GM19324 (cell line): ENCODE results near the gene POLD2.

ENCODE experiments used
- ATAC-seq: cut with Tn5 transposase; IDR thresholded peaks from one replicate; pipeline ENCODE4 v1.9.1; 2021; ENCODE audit warnings: mild to moderate bottlenecking, moderate library complexity; ENCODE audit not compliant: unreplicated experiment, low FRiP score

The POLD2 gene

DNA sequence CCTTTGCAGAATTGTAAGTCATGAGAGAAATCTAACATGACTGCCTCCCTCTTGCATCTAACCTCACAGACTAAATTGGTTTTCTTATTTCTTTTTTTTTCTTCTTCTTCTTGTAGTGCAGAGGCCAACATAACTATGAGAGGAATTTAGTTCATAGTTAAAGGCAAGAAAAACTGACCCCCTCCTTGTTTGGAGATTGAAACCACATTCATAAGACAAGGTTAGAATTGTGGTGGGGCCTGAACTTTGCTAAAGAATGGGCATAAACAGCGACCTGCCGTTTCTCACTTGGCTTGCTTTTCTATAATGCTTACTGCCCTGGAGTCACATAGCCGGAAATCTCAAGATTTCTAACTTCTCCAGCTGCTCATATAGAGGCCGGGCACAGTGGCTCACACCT lies 38.6 kb downstream of the POLD2 start:
- no peak for ATAC-seq

- ATAC-seq, result no peak
Observed at GRCh38 chr7:44083796-44084195, 39.6 kb downstream of the POLD2 start.

- peak; percentile 95 for ATAC-seq
Observed at GRCh38 chr7:44082541-44083207, 40.7 kb downstream of the POLD2 start.

- ATAC-seq, result no peak
Observed at GRCh38 chr7:44081266-44081748, 42.0 kb downstream of the POLD2 start.

DNA sequence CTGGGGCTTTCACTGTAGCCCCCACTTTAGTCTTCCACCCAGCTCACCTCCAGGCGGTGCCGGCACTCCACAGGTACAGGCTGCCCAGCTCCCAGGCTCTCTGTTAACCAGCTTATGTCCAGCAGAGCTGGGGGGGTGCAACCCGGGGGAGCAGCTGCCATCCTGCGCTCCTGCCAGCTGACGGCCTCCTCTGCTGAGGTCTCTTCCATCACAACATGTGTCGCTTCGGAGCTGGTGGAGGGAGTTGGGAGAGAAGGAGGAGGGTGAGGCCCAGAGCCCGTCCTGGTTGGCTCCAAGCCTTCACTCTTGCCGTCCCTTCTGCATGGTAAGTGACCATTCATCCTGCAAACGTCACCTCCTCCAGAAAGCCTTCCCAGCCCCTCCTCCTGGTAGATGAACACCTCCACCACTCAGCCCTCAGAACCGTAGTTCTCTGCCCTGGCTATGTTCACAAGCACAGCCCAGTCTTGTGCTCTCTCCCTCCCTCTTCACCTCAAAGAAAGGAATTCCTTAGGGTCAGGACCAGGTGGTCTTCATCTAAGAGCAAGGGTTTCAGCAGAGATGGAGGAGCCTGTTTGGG lies 42.6 kb downstream of the POLD2 start:
- no peak for ATAC-seq

DNA sequence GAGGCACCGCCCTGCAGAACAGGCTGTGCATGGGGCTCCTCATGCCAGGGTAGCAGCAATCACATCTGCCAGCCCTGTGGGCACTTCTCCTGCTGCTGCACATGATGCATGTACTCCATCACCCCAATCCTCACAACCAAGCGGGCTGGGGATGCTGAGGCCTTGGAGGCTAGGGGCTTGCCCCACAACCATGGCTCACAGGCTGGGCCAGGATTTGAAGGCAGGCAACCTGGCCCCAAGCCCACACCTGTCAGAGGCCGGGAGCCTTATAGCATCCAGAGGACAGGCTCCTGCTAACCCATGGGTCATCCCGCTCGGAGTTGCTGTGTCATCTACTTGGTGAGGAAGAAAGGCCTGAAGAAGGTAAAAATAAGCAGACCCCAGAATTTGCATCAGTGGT lies 43.2 kb downstream of the POLD2 start:
- no peak for ATAC-seq

- no peak for ATAC-seq
Observed at GRCh38 chr7:44079331-44080021, 43.9 kb downstream of the POLD2 start.

DNA sequence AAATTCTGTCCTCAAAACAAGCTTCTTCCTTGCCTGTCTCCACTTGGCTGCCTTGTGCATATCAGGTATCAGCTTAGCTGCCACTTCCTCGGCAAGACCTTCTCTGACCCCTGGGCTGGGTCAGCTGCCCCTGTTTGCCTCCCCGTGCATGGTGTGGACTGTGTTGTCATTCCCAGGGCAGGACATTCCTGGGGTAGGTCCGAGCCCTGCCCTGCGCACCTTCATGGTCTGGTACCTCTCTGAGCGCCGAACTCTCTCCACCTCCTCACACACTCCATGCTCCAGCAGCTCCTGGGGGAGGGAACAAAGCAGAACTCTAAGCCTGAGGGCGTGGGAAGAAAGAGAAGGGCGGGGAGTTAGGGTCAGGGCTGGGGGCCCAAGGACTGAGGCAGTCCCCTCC lies 44.8 kb downstream of the POLD2 start:
- ATAC-seq, result no peak

GRCh38 chr7:44077681-44078091 lies 45.7 kb downstream of the POLD2 start:
- ATAC-seq, result no peak

GRCh38 chr7:44077061-44077460 lies 46.3 kb downstream of the POLD2 start:
- ATAC-seq, result no peak

GRCh38 chr7:44076101-44076895 lies 47.0 kb downstream of the POLD2 start:
- ATAC-seq, result no peak

GRCh38 chr7:44075296-44076075 lies 47.9 kb downstream of the POLD2 start:
- ATAC-seq, result no peak

DNA sequence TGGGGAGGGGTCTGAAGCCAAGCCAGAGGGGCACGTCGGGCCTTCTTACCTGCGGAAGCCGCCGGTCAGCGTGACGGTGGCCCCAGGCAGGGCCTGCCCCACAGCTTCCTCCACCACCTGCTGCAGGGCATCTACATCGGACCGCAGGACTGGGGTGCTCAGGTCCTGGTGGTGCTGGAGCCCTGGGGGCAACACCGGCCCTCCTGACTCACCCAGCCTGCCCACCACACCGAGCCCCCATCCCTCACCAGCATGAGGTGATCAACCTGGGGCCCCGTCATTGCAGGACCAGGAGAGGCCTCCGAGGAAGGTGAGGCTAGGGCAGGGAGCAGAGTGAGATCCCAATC lies 49.0 kb downstream of the POLD2 start:
- no peak for ATAC-seq

- no peak for ATAC-seq
Observed at GRCh38 chr7:44073664-44074348, 49.5 kb downstream of the POLD2 start.

DNA sequence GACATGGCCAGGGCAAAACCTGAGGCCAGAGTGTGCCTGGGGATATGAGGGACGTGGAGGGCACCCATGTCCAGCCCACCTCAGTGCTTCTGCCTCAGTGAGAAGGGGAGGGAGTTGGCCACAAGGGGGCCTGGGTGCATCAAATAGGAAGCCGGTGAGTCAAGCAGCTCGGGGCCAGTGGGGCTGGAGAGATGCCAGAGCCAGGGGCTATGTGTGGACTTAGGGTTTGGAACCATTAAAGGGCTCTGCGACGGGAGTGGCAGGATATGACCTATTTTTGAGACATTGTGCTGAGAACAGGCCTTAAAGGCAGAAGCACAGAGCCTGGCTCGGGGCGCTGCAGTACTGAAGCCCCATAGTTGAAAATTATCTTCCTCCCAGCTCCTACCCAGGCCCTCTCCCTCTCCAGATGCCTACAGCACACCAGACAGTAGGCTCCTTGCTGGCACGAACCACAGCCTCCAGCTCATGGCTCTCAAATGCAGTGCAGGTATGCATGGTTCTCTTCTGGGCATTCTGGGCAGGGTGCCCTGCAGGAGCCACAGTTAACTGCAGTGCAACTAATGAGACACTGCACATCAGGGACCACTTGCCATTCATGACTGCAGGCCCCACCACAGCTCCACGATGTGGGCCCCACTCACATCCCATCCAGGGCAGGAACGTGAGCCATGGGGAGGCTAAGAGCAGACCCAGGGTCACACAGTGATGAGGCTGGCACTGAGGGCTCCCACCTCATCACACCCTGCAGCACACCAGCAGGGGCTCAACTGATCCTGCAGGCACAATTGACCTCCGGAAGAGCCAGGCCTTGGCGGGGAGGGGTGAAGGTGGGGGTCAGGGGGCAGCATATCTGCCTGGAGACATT lies 50.8 kb downstream of the POLD2 start:
- ATAC-seq, result no peak

DNA sequence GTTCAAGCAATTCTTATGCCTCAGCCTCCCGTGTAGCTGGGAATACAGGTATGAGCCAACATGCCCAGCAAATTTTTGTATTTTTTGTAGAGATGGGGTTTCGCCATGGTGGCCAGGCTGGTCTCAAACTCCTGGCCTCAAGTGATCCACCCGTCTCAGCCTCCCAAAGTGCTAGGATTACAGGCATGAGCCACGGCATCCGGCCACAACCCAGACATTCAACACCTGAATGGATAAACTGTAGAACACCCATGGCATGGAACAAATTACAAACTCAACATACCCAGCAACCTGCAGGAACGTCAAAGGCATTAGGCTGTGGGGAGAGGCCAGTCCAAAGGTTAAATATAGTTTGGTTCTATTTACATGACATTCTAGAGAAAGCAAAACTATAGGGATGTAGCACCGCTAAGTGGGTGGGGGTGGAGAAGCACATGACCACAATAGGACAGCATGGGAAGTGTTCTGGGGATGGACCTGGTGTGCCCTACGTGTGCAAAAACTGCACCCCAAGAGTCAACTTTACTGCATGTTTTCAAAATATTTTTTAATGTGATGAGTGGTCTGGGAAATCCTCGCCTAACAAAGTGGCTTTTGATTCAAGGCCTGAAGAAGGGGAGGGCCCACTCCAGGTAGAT lies 51.5 kb downstream of the POLD2 start:
- ATAC-seq, result no peak

GRCh38 chr7:44068054-44068453 lies 55.3 kb downstream of the POLD2 start:
- no peak for ATAC-seq
